Esophagus squamous epithelium (tissue), 4 donors: ENCODE data around the gene FAM234A.

Experiments
- POLR2A ChIP-seq, 4 donors: fragments of 450-650 bp; IDR thresholded peaks; one replicate each; pipeline ENCODE4 v1.6.1; 2017; ENCODE audit warnings: antibody characterized with exemption in 4 of 4, mild to moderate bottlenecking in 4 of 4, moderate library complexity in 3 of 4
- TF ChIP-seq, protein P1 (sequence below), 6 experiments: fragments of 450-650 bp in 4 of 6; fragments of 200-600 bp in 2 of 6; sonication (generic) in 2 of 6; IDR thresholded peaks; one replicate each; pipeline ENCODE4 v1.5.1; 2016 to 2019; ENCODE audit warnings: antibody characterized with exemption in 6 of 6, mild to moderate bottlenecking in 4 of 6, moderate library complexity in 4 of 6

DNA sequence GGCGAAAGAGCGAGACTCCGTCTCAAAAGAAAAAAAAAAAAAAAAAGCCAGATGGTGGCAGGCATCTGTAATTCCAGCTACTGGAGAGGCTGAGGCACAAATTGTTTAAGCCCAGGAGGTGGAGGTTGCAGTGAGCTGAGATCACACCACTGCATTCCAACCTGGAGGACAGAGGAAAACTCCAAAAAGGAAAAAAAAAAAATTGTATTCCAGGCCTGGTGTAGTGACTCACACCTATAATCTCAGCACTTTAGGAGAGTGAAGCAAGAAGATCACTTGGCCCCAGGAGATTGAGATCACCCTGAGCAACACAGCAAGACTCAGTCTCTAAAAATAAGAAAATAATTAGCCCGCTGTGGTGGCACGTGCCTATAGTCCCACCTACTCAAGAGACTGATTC is 34.2 kb upstream of the FAM234A start:
- TF ChIP-seq, protein P1, sequence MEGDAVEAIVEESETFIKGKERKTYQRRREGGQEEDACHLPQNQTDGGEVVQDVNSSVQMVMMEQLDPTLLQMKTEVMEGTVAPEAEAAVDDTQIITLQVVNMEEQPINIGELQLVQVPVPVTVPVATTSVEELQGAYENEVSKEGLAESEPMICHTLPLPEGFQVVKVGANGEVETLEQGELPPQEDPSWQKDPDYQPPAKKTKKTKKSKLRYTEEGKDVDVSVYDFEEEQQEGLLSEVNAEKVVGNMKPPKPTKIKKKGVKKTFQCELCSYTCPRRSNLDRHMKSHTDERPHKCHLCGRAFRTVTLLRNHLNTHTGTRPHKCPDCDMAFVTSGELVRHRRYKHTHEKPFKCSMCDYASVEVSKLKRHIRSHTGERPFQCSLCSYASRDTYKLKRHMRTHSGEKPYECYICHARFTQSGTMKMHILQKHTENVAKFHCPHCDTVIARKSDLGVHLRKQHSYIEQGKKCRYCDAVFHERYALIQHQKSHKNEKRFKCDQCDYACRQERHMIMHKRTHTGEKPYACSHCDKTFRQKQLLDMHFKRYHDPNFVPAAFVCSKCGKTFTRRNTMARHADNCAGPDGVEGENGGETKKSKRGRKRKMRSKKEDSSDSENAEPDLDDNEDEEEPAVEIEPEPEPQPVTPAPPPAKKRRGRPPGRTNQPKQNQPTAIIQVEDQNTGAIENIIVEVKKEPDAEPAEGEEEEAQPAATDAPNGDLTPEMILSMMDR (IDR thresholded peaks at IDR 0.05) = no peak
- TF ChIP-seq POLR2A (IDR thresholded peaks at IDR 0.05) = no peak
